NCI-H1930 (cell line): ENCODE results near the gene NDUFV3.
A peak's percentile ranks its signal among the peaks of the same experiment; 100 is the strongest.
"Not testable (repeated sequence)": the region's sequence is repeated elsewhere in the genome, so short reads cannot be mapped to it uniquely, and the experiment has no call there.

Source experiments
- DNase-seq, 2 experiments: peaks; one replicate each; lab custom pipeline; 2025; lab: John Stamatoyannopoulos, UW

NDUFV3 gene

DNA sequence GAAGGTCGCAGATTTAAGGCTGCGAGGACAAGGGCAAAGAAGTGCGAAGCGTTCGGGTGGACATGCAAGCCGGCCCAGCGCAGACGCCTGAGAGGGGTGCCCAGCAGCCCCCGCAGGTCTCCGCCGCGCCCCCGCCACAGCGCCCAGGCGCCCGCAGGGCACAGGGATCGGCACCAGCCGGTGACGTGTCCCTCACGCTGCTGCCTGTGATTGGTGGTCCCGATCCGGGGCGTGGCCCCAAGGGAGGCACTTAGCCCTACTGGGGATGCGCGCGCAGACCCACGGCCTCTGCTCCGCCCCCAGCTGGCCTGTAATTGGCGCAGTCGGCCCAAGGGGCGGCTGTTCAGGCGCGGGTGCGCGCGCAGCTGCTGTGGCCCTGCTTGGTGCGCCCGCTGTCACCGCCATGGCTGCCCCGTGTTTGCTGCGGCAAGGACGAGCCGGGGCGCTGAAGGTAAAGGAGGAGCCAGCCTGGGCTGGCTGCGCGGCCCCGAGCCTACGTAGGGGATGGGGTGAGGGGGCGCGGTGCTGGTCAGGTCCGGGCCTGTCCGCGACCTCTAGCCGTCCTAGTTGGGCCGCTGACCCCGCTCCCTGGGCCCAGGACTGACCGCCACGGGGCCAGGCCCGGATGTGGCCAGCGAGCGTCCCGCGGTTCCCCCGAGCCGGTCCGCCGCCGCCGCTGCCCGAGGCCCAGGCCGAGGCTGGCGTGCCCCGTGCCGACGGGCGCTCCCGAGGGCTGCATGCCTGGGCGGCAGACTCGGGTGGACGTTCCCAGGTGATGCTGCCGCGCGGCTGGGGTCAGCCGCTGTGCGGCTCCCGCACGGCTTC is at the start of gene NDUFV3:
Gene NDUFV3, plus strand, starts transcription at position 379 of the 825 bp plus-strand sequence. Its CDS starts 25 bp downstream, at position 404.
- peak; percentile 94 to 98 for DNase-seq

DNA sequence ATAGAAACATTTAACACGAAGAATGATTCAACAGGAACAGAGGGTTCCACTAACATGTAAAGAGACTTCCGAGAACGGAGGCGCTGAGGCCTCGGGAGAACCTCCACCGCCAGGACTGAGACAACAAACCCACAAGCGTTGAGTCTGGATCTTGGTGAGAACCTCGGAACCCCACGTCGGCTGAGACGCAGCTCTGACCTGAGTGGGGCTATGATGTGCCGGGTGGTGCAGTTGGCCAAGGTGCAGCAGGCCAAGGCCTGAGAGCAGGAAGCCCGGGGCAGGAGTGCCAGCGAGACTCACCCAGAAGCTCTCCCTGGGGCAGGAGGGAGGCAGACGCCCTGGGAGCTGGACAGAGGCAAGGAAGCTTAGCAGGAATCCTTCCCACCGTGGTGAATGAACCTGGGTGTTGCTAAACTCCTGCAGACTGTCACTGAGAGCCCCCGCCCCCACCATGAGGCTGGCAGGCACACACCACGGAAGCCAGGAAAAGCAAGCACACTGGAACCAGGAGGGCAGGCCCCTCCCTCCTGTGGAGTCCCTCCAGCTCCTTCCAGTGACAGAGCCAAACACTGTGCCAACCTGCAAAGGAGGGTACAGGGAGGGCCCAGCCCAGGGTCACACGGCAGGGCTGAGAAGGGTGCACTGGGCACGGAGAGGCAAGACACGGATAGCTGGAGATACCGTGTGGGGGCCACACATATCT is 48.5 kb upstream of the NDUFV3 start:
- DNase-seq: no peak

- DNase-seq: no peak
These were observed 47.7 kb upstream of the NDUFV3 start for GRCh38 chr21:42845296-42845965.

- DNase-seq: no peak
These were observed 46.9 kb upstream of the NDUFV3 start for GRCh38 chr21:42846221-42846620.

- no peak for DNase-seq
These were observed 45.9 kb upstream of the NDUFV3 start for GRCh38 chr21:42847051-42847707.

- no peak for DNase-seq
These were observed 45.4 kb upstream of the NDUFV3 start for GRCh38 chr21:42847726-42848125.

GRCh38 chr21:42848144-42848931 is 44.8 kb upstream of the NDUFV3 start:
- not testable (repeated sequence) for DNase-seq

GRCh38 chr21:42848932-42849758 is 44.0 kb upstream of the NDUFV3 start:
- no peak for DNase-seq

DNA sequence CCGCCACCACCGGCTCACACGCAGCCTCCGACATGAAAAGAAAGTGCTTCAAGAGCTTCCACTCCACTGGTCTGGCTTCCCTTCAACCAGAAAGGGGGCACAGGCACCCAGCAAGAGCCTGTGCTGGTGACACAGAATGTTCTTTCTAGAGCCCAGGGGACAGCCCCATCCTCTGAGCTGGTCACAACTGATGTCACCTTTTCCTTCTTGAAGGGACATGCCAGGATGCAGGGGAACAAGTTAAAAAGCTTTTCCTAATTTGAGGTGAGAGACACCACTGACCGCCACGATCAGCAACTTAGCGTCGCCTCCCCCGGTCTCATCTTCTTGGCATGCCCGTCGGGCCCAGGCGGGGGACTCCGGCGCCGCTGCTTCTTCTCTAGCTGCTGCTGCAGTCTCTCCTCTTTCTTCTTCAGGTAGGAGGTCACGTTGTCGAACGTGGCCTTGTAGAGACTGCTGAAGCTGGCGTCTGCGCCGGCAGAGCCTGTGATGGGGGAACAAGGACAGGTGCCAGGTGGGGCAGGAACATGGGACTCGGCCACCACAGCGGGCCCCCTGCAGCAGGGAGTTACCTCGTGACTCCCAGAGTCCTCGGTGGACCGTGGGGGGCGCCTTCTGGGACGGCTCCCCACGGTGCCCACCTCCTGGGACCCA is 43.2 kb upstream of the NDUFV3 start:
- DNase-seq: no peak

DNA sequence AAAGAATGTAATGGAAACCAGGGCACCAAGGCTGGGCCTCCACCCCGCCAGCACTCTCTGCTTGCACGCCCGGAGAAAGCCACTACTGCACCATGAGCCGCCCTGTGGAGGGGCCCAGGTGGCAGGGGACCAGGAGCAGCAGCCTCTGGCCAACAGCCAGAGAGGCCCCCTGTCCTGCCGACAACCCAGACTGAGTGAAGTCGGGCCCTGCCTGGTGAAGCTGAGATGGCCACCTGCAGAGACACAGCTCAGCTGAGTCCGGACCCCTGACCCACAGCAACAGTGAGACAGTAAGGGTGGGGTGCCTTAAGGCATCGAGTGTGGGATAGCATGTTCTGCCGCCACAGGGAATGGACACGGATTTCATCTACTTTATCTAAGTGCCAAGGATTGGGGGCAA is 42.6 kb upstream of the NDUFV3 start:
- DNase-seq: no peak

GRCh38 chr21:42850866-42851391 is 42.2 kb upstream of the NDUFV3 start:
- DNase-seq: no peak

DNA sequence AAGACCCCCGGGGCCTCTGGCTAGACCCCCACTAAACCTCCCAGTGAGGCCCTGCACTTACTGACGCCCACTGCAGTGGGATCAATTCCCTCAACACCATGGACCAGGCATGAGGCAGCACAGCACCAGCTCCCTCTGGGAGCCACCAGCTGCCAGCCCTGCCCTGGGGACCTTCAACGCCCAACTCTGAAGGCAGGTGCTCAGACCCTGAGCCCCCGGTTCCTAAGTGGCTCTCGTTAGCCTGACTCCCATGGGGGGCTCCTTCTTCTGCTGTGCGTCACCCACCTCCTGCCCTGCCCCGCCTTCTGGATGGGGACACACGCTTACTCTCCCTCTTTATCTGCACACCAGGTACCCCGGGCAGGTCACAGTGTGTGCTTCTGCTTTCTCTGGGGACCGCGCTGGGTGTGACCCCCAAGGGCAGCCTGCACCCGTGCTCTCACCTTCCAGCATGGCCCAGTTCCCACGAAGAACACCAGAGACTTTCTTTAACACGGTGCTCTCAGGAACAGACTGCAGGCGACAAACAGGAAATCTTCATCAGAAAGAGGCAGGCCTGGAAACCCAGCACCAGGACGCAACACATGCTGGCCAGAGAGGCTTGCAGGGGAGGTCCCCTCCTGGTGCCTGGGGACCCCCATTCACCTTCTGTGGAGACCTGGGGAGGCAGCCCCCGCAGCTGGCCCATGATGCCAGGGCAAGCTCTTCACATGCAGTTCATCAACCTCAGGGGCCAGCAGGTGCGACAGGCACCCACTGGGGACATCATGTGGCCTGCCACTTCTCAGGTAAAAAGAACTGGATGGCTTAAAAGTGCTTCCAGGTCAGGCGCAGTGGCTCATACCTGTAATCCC is 41.1 kb upstream of the NDUFV3 start:
- DNase-seq: no peak

- DNase-seq: no peak
These were observed 40.1 kb upstream of the NDUFV3 start for GRCh38 chr21:42852925-42853570.

- no peak for DNase-seq
These were observed 39.5 kb upstream of the NDUFV3 start for GRCh38 chr21:42853621-42854020.

DNA sequence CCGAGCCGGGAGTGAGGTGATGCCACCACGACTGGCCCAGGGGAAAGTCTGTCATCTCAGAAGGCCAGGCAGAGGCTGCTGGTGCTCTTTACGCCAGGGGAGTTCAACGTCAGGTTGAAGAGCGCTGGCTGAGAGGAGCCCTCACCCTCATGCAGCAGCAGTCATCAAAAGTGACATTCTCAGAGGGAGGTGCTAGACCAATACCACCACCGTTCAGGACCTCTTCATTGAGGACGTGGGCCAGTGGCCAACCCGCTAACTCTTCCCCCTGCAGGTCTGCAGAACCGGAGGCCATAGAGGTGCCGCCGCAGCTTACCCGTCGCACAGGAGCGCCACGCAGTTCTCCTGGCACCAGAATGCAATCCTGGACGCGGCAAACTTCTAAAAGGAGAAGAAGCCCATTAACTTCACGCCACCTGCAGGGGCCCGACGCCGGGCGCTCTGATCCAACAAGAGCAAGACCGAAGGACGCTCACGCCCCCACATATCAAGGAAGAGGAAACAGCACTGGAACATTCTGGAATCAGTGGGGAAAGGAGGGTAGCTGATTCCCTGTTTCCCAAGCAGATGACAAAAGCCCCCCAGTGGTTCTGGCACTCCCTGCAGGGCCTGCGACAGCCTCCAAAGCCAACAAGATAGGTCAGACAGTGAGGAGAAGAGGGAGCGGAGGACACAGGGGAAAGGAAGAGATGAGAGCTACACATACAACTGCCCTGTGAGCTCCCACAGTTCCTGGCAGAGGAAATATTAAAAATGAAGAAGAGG is 38.7 kb upstream of the NDUFV3 start:
- no peak for DNase-seq

- no peak for DNase-seq
These were observed 37.8 kb upstream of the NDUFV3 start for GRCh38 chr21:42855171-42855936.

- DNase-seq: no peak
These were observed 37.2 kb upstream of the NDUFV3 start for GRCh38 chr21:42855937-42856335.
